Muscle layer of colon (tissue), 2 donors: ENCODE results near the gene SLC5A11.

Source experiments
- H3K27ac ChIP-seq: one replicate; pipeline ENCODE4 v1.7.0; 2013; ENCODE audit warnings: low read depth, mild to moderate bottlenecking, low read length, moderate library complexity
- H3K27me3 ChIP-seq, 2 donors: one replicate each; pipeline ENCODE4 v1.7.0; 2013; ENCODE audit warnings: low read length in 2 of 2, mild to moderate bottlenecking in 2 of 2; ENCODE audit not compliant: insufficient read depth in 2 of 2, control insufficient read depth in 1 of 2
- H3K36me3 ChIP-seq: one replicate; pipeline ENCODE4 v1.7.0; 2013; ENCODE audit warnings: mild to moderate bottlenecking, low read length; ENCODE audit not compliant: insufficient read depth
- H3K4me1 ChIP-seq: one replicate; pipeline ENCODE4 v1.7.0; 2013; ENCODE audit warnings: mild to moderate bottlenecking, low read length; ENCODE audit not compliant: insufficient read depth
- H3K4me3 ChIP-seq, 2 donors: one replicate each; pipeline ENCODE4 v1.7.0; 2013; ENCODE audit warnings: low read length in 2 of 2, low read depth in 1 of 2, mild to moderate bottlenecking in 1 of 2, moderate library complexity in 1 of 2
- H3K9ac ChIP-seq: one replicate; pipeline ENCODE4 v1.7.0; 2013; ENCODE audit warnings: low read length
- H3K9me3 ChIP-seq: one replicate; pipeline ENCODE4 v1.7.0; 2013; ENCODE audit warnings: mild to moderate bottlenecking, low read length
- donor health status: abdominal sarcoma.
- donor health status: Adenocarcinoma of cecum.

Gene SLC5A11

GRCh38 chr16:24820522-24820921 is 25.2 kb upstream of the SLC5A11 start:
- H3K36me3 ChIP-seq = peaks cover 85% of the 10 kb centered on the region

GRCh38 chr16:24821129-24821528 is 24.6 kb upstream of the SLC5A11 start:
- H3K9ac ChIP-seq = no peak overlapping the region
- no peak overlapping the region for H3K27ac ChIP-seq

More at GRCh38 chr16:24820522-24820921, 25.2 kb upstream of the SLC5A11 start:
- Histone ChIP-seq H3K4me1 (peaks cover 10% of the 10 kb centered on the region), H3K27ac (peak overlapping the region; percentile 4), H3K9me3 (no peaks in the 10 kb centered on the region), H3K4me3 (no peak overlapping the region), H3K9ac (no peak overlapping the region), H3K27me3 (no peaks in the 10 kb centered on the region)

GRCh38 chr16:24822542-24822941 is 23.2 kb upstream of the SLC5A11 start:
- H3K27me3 ChIP-seq = no peaks in the 10 kb centered on the region
- peaks cover 76% of the 10 kb centered on the region for H3K36me3 ChIP-seq
- H3K27ac ChIP-seq = peak overlapping the region; percentile 40

More at GRCh38 chr16:24821129-24821528, 24.6 kb upstream of the SLC5A11 start:
- peaks cover 10% of the 10 kb centered on the region for H3K4me1 ChIP-seq
- H3K36me3 ChIP-seq = peaks cover 79% of the 10 kb centered on the region
- no peak overlapping the region for H3K4me3 ChIP-seq
- H3K27me3 ChIP-seq = no peaks in the 10 kb centered on the region
- no peaks in the 10 kb centered on the region for H3K9me3 ChIP-seq

GRCh38 chr16:24822974-24823373 is 22.8 kb upstream of the SLC5A11 start:
- Histone ChIP-seq H3K27ac (peak overlapping the region; percentile 40), H3K4me3 (no peak overlapping the region), H3K9ac (no peak overlapping the region), H3K4me1 (peaks cover 10% of the 10 kb centered on the region), H3K27me3 (no peaks in the 10 kb centered on the region), H3K36me3 (peaks cover 73% of the 10 kb centered on the region), H3K9me3 (no peaks in the 10 kb centered on the region)

More at GRCh38 chr16:24822542-24822941, 23.2 kb upstream of the SLC5A11 start:
- H3K4me1 ChIP-seq = peaks cover 10% of the 10 kb centered on the region
- H3K4me3 ChIP-seq = no peak overlapping the region
- no peak overlapping the region for H3K9ac ChIP-seq
- H3K9me3 ChIP-seq = no peaks in the 10 kb centered on the region

GRCh38 chr16:24825696-24826095 is 20.1 kb upstream of the SLC5A11 start:
- peaks cover 10% of the 10 kb centered on the region for H3K4me1 ChIP-seq
- no peaks in the 10 kb centered on the region for H3K9me3 ChIP-seq
- peak overlapping the region; percentile 12 for H3K27ac ChIP-seq
- H3K36me3 ChIP-seq = peaks cover 50% of the 10 kb centered on the region
- H3K9ac ChIP-seq = no peak overlapping the region
- H3K27me3 ChIP-seq = no peaks in the 10 kb centered on the region
- H3K4me3 ChIP-seq = no peak overlapping the region

GRCh38 chr16:24826096-24826690 is 19.6 kb upstream of the SLC5A11 start:
- no peaks in the 10 kb centered on the region for H3K27me3 ChIP-seq
- peak overlapping the region; percentile 12 for H3K27ac ChIP-seq
- H3K4me3 ChIP-seq = no peak overlapping the region
- no peak overlapping the region for H3K9ac ChIP-seq
- H3K4me1 ChIP-seq = peaks cover 10% of the 10 kb centered on the region
- no peaks in the 10 kb centered on the region for H3K9me3 ChIP-seq
- peaks cover 45% of the 10 kb centered on the region for H3K36me3 ChIP-seq

GRCh38 chr16:24826817-24827566 is 18.8 kb upstream of the SLC5A11 start:
- H3K36me3 ChIP-seq = peaks cover 37% of the 10 kb centered on the region
- H3K9ac ChIP-seq = no peak overlapping the region
- H3K4me3 ChIP-seq = no peak overlapping the region
- H3K4me1 ChIP-seq = peaks cover 10% of the 10 kb centered on the region
- H3K9me3 ChIP-seq = no peaks in the 10 kb centered on the region
- H3K27me3 ChIP-seq = no peaks in the 10 kb centered on the region
- peak overlapping the region; percentile 1 for H3K27ac ChIP-seq

GRCh38 chr16:24829153-24829552 is 16.6 kb upstream of the SLC5A11 start:
- Histone ChIP-seq H3K27ac (no peak overlapping the region), H3K4me3 (no peak overlapping the region), H3K9ac (no peak overlapping the region), H3K27me3 (no peaks in the 10 kb centered on the region), H3K4me1 (no peaks in the 10 kb centered on the region), H3K36me3 (peaks cover 18% of the 10 kb centered on the region), H3K9me3 (no peaks in the 10 kb centered on the region)

GRCh38 chr16:24833352-24833751 is 12.4 kb upstream of the SLC5A11 start:
- no peaks in the 10 kb centered on the region for H3K27me3 ChIP-seq
- H3K4me3 ChIP-seq = no peak overlapping the region
- H3K9ac ChIP-seq = no peak overlapping the region
- H3K4me1 ChIP-seq = peaks cover 6% of the 10 kb centered on the region
- H3K9me3 ChIP-seq = no peaks in the 10 kb centered on the region
- H3K27ac ChIP-seq = no peak overlapping the region
- H3K36me3 ChIP-seq = peaks cover under 1% of the 10 kb centered on the region

GRCh38 chr16:24834459-24835335 is 11.1 kb upstream of the SLC5A11 start:
- Histone ChIP-seq H3K9me3 (no peaks in the 10 kb centered on the region), H3K36me3 (no peaks in the 10 kb centered on the region), H3K4me1 (peaks cover 6% of the 10 kb centered on the region), H3K27ac (no peak overlapping the region), H3K9ac (no peak overlapping the region), H3K27me3 (no peaks in the 10 kb centered on the region), H3K4me3 (no peak overlapping the region)

- no peak overlapping the region for H3K9ac ChIP-seq
- peaks cover 6% of the 10 kb centered on the region for H3K4me1 ChIP-seq
- no peaks in the 10 kb centered on the region for H3K27me3 ChIP-seq
- no peaks in the 10 kb centered on the region for H3K9me3 ChIP-seq
- no peaks in the 10 kb centered on the region for H3K36me3 ChIP-seq
- no peak overlapping the region for H3K27ac ChIP-seq
- no peak overlapping the region for H3K4me3 ChIP-seq
These were observed 8.9 kb upstream of the SLC5A11 start for GRCh38 chr16:24836836-24837235.
